Stimulated activated CD8-positive, alpha-beta memory T cell treated with anti-CD3 and anti-CD28 coated beads, Interleukin-15, amount 100 ng/mL, for 48 hours (primary cell): ENCODE measurements around the gene OTUB2.
A peak's percentile ranks its signal among the peaks of the same experiment; 100 is the strongest.

ENCODE experiments used
- DNase-seq, 2 donors: peaks; one replicate each; pipeline ENCODE4 v3.0.0-alpha.2; 2020; ENCODE audit warnings: low read depth in 2 of 2

Gene OTUB2

DNA sequence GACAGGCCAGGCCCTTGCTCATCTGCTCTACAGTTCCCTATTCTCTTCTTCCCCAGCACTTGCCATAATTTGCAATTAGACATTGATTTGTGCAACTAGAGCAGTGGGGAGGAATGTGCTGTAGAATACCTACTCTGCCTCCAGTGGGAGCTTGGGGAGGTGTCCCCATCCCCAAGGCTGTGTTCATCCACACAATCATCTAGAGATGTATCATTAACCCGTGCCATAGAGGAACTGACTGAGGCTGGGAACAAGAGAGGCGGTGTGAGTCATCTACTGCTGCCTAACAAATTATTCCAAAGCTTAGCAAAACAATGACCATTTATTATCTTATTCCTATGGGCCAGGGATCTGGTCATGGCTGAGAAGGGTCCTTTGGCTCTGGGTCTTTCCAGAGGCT lies 5.1 kb upstream of the OTUB2 start:
- DNase-seq = no peak

- DNase-seq = peak in 1 of 2 donors; percentile 40
Observed at GRCh38 chr14:94021416-94022157, 4.6 kb upstream of the OTUB2 start.

DNA sequence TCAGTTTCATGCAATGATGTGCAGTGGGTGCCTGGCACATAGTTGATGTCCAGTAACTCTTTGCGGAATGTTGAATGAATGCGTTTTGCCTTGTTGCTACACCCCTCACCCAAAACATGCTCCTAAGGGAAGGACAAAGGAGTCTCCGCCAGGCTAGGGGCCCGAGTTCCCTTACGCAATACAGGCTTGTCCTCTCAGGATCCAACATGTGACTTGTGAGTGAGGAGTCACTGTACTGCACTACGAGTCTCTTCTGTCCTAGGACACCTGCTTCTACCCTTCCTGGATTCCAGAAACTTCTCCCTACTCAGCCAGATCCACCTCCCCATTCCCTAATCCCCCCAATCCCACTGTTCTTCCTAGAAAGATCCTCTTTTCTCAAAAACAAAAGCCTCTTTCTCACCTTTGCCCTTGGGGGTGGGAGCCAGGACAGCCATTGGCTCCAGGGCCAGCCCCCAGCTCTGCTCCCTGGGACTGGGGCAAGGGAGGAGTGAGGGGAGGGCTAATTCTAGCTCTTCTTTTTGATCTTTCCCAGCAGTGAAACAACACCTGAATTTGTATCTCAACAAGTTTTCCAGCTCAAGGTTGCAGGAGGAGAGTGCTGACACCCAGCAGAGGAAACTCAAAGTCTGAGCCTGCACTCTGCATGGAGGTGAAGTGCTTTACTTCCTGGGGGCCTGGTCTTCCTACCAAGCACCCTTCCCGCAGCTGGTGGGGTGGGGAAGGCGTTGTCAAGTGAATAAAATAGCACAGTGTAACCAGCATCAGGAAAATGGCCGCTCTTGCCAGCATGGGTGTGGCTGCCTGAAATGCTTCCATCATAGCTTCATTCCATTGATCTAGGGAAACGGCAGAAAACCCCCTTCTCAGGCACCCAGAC lies 3.4 kb upstream of the OTUB2 start:
- no peak for DNase-seq

DNA sequence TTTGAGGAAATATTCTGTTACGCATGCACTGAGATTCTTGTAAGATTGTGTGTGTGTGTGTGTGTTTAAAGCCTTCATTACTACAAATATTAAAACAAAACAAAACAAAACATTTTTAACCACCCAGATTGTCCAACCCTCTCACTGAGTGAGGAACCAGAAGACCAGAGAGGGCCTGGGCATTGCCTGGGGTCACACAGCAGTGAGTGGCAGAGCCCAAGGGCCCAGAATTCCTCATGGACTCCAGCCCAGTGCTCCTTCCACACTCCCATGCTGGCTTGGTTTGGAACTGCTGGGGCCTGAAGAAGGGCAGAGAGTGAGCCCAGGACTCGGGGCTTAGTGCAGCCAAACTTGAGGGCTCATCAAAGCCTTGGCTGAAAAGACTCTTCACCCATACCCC lies 1.6 kb upstream of the OTUB2 start:
- DNase-seq = no peak

GRCh38 chr14:94025720-94026119 lies 420 bp upstream of the OTUB2 start:
- DNase-seq = no peak

DNA sequence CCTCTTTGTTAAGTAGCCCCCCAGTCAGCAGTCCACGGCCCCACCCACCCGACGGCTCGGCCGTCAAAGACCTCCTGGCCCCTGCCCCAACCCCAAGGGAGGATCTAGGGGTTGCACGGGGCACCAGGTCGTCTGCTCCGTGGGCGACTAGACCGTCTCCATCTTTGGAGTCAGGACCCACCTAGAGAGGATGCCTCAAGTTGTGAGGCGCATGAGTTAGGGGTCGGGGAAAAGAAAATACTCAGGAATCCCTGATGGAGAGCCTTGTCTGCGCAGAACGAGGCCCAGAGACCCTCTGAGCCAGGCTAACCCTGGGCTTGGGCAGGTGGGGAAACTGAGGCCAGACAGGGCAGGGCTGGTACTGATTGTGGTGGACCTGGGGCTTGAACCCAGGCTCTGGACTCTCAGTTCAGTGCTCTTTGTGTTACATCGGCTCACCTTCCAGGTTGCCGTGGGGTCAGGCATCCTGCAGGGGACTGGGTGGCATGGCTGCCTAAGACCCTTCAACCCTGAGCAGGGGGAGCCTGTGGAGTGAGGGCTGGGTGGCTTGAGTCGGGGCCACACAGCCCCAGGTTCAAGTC lies 839 bp downstream of the OTUB2 start:
- DNase-seq = no peak

DNA sequence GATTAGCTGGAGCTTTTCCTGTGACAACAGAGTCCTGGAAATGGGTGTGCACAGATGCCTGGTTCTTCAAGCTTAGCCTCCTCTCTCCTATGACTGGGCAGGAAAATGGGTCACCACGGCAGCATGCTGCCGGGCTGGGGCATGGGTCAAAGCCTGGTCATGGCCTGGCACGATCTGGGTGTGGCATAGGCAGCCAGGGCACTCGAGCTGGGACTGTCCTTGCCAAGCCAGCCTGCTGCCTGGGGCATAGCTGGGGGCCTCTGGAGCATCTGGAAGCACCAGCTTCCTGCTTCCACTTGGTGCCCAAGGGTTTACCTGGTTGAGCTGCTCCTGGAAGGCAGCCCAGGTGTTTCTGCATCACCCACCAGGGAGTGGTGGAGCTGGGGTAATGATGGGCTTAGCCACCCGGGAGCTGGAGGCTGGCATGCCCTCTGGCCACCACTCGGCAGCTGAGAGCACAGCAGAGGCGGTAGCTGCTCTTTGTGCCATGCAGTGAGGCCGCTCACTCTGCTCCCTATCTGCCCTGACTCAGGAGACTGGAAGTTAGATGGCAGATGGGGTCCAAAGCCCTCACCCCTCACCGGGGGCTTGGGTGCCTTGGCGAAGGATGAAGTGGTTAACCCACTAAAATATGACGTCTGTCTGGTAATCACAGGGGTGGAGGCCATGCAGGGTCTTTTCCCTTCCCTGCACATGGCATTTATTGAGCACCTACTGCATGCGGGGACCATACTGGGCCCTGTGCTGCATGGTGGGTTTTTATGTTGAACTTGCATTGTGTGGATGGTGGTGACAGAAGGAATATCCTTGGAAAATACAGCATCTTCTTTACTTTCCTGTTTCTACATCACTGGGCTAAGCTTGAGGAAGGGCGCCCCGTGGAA lies 1.7 kb downstream of the OTUB2 start:
- no peak for DNase-seq

GRCh38 chr14:94028450-94028826 lies 2.3 kb downstream of the OTUB2 start:
- peak; percentile 17 to 32 for DNase-seq

GRCh38 chr14:94029265-94029664 lies 3.1 kb downstream of the OTUB2 start:
- DNase-seq = no peak

DNA sequence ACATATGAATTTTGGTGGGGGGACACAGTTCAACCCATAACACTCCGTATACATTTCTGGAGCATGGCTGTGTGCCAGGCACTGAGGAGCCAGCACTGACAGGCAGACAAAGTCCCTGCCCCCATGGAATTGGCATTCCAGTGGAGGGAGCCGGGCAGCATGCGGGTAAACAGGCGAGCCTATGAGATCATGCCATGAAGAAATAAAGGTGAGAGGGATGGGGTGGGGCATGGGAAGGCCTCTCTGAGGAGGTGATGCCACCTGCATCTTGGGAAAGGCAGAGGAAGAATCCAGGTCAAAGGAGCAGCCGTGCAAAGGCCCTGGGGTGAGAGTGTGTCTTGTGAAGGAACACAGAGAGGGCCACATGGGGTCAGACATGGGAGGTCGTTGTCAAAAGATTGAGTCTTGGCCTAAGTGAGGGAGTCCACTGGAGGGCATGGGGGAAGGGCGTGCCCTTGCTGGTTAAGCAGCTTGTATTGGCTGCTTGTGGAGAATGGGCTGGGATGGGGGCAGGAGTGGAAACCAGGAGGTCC lies 3.6 kb downstream of the OTUB2 start:
- DNase-seq = no peak

DNA sequence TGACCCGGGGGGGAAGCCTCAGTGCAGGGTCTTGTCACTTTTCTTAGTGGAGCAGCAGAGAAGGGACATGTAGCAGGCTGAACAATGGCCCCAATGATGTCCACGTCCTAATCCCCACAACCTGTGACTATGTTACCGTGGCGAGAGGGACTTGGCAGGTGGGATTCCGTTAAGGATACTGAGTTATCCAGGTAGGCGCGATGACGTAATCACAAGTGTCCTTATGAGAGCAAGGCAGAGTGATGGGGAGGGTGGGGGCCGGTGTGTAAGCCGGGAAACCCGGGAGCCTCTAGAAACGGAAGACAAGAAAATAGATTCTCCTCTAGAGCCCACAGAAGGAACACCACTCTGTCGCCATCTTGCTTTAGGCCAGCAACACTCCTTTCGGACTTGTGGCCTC lies 4.4 kb downstream of the OTUB2 start:
- DNase-seq = no peak

DNA sequence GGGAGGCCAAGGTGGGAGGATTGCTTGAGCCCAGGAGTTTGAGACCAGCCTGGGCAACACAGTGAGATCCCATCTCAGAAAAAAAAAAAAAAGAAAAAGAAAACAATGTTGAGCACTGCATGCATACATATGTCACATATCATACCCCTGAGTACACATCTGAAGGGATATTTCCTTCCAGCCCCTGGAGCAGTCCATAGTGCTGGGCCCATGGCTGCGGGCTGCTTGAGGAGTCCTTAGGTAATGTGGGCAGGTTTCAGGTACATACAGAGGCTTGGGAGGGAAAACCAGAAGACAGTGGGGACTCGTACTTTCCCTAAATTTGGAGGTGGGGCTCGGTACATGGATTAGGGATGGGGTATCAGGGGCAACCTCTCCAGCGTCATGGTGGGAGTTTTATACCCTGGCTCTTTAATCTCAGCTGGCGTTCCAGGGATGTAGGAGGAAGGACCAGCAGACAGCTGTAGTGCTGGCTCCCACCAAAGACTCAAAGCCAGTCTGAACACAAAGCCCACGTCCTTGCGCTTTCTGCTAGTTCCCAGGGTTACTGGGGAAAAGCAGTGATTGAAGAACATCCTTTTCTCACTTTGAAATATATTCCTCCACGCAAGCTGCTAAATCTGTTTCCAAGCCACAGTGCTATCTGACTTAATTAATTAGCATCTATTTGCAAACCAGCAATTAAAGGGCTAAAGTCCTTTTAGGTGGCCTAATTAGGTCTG lies 5.2 kb downstream of the OTUB2 start:
- DNase-seq = no peak

DNA sequence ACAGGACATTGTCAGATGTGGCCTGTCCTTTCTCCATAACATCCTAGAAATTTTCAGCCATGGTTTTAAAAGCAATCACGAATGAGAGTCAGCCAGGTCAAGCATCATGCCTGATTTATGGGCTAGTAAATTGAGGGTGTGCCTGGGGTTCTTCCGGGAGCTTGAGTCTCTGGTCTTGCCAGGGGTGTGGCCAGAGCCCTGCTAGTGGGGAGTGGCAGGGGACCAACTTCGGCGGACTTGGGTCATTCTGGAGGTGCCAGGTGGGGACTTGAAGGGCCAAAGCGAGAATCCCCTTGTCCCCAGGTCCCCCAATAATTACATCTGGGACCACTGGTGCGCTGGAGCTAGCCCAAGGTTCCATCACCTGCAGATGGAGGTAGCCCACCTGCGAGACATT lies 5.7 kb downstream of the OTUB2 start:
- no peak for DNase-seq

GRCh38 chr14:94034886-94035285 lies 8.7 kb downstream of the OTUB2 start:
- no peak for DNase-seq

- DNase-seq = peak; percentile 52 to 59
Observed at GRCh38 chr14:94036313-94037167, 10.4 kb downstream of the OTUB2 start.

GRCh38 chr14:94037954-94038353 lies 11.8 kb downstream of the OTUB2 start:
- no peak for DNase-seq

DNA sequence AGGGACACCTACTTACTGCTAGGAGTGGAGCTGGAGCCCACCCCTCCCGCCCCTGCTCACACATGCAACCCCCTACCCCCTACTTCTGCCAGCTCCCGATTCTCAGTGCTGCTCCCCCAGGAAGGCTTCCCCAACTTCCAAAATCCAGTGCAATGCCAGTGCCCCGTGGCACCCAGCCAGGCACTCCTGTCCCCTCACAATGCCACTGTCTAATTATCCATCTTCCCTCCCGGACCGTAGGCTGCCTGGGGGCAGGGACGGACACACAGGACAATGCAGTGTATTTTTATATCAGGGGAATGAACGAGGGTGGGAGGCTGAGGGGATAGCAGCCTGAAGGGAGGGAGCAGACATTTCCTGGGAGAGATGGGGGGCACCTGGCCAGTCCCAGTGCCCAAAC lies 12.4 kb downstream of the OTUB2 start:
- no peak for DNase-seq

DNA sequence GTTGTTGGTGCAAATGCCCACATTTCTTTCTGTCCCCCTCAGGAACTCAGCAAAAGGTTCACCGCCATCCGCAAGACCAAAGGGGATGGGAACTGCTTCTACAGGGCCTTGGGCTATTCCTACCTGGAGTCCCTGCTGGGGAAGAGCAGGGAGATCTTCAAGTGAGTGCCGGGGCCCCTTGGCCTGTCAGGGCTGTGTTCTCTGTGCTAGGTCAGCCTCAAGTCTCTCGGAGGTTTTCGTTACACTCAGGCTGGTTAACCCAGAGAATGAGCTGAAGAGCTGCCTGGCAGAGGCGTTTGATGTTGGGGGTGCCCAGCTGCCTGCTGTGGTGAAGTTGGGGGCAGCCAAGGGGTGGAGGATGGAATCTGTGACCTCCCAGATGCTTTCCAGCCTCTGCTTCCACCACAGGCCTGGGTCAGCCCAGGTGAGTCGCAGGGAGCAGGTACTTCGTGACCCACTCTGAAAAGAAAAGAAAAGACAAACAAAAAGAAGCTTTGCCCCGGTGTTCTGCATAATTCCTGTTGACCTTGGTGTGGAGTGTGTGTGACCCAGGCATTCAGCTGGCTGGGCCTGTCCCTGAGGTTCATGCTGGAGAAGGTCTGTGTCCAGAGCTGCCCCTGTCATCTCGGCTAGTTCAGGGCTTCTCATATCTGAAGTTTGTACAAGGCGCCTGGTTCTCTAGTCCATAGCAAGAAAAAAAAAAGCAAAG lies 12.9 kb downstream of the OTUB2 start:
- no peak for DNase-seq

DNA sequence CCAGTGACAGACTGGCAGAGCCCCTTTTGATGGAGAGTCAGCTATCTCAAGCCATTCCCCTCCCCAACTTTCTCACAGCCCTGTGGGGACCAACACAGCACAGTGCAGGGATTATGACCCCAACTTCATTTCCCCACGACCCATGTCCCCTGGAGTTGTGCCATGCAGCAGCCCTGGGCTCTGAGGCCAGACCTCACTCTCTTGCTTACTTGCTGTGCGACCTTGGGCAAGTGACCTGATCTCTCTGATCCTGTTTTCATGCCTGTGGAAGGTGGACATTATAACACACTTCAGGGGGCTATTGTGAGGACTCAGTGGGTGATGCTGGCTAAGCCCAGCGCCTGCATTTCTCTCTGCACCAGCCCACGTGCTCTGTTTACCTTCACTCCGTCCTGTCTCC lies 14.1 kb downstream of the OTUB2 start:
- no peak for DNase-seq
